ENCODE measurements around the gene PHF23.
A peak's percentile ranks its signal among the peaks of the same experiment; 100 is the strongest.

The PHF23 gene

DNA sequence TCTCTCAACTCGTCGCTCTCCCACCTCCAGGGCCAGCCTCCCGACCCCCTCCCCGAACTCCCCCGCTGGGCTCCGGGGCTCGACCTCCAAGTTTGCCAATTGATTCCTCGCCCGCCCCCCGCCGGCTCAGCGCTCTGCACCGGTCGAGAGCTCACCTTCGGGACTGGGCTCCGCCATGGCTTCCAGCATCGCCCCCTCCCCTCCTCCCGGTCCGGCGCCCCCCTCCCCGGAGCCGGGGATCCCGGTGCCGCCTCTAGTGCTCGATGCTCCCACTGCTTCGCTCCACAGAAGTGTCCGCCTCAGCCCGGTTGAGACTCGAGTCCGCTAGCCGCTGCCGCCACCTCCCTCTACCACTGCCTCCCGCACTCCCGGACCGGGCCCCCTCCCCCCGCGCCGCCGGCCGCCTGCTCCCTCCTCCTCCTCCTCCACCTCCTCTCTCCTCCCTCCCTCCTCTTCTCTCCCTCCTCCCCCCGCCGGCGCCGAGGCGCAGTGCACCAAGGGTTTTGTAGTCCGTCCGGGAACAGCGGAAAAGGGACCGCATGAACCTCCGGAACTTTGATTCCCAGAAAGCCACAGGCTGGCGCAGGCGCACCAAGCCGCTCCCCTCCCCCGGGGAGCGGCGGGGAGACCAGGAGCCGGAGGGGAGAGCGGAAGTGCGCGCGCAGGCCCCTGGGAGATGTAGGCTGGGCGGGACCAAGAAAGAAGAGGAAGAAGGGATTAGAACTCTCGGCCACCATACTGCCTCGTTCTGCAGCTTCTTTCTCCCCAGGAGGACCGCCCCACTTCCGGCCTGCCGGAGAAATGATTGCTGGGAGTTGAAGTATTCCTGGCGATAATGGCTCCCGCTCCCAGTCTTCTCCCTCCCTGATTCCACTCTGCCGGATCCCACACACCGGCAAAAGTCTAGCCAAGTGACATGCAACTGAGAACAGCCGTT lies at the start of gene PHF23:
Gene PHF23 (minus strand): TSS at position 367 of the 937 bp plus-strand sequence. CDS start 178 bp downstream, at position 189.
- DNase-seq = peak; percentile 94 to 97

DNA sequence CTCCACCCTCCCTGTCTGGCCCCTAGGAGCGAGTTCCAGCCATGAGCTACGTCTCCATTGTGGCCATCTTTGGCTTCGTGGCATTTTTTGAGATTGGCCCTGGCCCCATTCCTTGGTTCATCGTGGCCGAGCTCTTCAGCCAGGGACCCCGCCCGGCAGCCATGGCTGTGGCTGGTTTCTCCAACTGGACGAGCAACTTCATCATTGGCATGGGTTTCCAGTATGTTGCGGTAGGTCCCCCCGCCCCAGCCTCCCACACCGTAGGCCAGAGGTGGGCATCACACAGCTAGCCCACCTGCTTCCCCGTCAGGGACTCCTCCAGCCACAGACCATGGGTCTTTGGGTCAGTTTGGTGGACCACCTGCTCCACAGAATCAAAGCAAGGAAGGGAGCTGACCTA lies 46.4 kb upstream of the PHF23 start:
- DNase-seq = no peak

DNA sequence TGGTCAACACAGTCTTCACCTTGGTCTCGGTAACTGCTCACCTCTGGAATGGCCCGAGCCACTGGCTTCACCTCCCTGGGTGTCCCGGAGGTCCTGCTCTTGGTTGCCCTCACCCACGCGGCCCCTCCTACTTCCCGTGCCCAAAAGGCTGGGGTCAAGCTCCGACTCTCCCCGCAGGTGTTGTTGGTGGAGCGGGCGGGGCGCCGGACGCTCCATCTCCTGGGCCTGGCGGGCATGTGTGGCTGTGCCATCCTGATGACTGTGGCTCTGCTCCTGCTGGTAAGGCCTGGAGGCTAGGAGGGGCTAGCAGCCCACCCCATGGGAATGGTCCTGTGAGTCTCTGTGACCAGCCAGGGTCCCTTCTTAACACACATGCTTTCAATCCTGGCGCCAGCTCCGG lies 45.7 kb upstream of the PHF23 start:
- DNase-seq = no peak

DNA sequence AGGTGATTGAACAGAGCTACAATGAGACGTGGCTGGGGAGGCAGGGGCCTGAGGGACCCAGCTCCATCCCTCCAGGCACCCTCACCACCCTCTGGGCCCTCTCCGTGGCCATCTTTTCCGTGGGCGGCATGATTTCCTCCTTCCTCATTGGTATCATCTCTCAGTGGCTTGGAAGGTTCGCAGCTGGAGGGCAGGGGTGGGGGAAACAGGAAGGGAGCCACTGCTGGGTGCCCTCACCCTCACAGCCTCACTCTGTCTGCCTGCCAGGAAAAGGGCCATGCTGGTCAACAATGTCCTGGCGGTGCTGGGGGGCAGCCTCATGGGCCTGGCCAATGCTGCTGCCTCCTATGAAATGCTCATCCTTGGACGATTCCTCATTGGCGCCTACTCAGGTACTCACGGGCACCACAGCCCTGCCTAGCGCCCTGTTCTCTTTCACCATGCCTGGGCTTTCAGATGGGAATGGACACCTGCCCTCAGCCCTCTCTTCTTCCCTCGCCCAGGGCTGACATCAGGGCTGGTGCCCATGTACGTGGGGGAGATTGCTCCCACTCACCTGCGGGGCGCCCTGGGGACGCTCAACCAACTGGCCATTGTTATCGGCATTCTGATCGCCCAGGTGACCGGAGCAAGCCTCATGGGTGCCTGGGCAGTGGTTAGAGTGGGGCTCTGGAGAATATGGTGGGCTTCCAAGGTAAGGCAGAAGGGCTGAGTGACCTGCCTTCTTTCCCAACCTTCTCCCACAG lies 44.4 kb upstream of the PHF23 start:
- DNase-seq = no peak

DNA sequence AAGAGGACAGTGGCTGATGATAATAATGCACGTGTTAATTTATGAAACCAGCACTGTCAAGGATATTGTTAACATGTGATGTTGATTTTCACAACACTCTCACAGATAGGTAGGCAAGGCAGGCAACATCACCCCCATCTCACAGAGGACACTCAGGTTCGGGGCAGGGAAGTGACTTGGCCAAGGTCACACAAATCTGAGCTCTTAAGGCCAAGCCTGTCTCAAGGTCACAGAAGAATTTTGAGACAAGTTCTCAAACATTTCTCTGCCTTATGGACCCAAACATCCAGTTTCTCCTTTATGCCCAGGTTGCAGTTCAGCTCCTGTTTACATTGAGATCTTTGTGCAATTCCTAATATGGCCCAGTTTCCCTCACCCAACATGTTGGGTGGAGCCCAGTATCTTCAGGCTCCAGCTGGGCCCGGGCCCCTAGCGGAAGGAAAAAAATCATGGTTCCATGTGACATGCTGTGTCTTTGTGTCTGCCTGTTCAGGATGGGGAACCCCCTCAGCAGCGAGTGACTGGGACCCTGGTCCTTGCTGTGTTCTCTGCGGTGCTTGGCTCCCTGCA lies 43.6 kb upstream of the PHF23 start:
- DNase-seq = no peak

DNA sequence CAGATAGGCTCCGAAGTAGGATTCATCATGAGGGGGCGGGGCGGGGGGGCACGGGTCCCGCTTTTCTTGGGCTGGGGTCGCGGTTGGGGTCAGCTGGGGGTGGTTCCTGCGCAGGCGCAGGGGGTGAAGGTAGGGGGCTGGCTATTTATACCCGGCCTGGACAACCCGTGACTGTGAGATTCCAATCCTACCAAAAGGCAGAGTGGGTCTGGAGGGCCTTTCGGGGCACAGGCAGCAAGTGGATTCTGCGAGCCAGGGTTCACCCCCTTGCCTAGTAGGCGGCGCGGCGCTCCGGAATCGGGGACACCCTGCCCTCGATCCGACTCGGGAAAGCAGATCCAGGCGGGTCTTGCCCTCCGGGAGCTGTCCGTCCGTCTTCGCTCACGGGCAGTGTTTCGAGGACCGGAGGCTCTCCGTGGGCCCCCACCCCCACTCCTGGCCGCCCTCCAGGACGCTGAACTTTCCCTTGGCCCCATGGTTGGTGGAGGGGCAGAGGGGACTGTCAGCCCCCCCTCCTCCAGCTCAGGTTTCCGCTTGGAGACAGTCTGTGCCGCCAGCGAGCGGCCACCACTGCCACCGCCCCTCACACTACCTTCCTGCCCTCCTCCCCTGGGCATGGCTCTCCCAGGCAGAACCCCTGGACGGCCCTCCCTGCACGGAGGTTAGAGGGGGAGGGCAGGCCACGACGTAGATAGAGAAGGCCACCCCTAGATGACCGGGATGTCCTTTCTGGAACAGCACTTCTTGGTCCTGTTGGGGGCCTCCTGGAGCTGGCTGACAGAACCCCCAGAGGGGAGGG lies 42.9 kb upstream of the PHF23 start:
- DNase-seq = no peak

DNA sequence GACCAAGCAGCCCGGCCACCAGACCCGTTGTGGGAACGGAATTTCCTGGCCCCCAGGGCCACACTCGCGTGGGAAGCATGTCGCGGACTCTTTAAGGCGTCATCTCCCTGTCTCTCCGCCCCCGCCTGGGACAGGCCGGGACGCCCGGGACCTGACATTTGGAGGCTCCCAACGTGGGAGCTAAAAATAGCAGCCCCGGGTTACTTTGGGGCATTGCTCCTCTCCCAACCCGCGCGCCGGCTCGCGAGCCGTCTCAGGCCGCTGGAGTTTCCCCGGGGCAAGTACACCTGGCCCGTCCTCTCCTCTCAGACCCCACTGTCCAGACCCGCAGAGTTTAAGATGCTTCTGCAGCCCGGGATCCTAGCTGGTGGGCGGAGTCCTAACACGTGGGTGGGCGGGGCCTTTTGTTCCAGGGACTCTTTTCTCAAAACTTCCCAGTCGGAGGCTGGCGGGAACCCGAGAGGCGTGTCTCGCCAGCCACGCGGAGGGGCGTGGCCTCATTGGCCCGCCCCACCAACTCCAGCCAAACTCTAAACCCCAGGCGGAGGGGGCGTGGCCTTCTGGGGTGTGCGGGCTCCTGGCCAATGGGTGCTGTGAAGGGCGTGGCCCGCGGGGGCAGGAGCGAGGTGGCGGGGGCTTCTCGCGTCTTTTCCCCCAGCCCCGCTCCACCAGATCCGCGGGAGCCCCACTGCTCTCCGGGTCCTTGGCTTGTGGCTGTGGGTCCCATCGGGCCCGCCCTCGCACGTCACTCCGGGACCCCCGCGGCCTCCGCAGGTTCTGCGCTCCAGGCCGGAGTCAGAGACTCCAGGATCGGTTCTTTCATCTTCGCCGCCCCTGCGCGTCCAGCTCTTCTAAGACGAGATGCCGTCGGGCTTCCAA lies 42.1 kb upstream of the PHF23 start, which contains the start of gene SLC2A4:
Gene SLC2A4 (plus strand): TSS at position 645 of the 879 bp plus-strand sequence. CDS start 217 bp downstream, at position 862.
- DNase-seq = peak; percentile 69 to 80

DNA sequence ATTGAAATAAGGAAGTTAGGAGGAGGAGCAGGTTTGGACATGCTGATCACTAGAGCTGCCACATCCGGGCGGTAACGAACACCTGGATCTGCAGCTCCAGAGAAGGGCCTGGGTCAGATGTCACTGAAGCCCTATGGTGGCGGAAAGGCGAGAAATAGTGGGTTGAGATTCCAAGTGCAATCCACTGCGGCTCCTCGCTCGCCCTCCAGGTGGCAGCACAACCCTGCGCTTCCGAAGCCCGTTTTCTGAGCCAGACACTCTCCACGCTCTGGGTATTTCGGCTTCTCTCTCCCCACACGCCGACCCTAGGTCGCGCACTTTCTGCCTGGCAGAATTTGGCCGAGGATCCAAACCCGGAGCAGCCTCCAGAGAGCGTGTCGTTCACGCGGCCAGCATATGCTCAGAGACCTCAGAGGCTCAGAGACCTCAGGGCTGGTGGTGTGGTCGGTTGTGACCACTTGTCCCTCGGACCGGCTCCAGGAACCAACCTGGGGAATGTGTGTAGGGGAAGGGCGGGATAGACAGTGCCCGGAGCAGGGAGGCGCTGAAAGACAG lies 41.3 kb upstream of the PHF23 start:
- peak; percentile 49 to 63 for DNase-seq

DNA sequence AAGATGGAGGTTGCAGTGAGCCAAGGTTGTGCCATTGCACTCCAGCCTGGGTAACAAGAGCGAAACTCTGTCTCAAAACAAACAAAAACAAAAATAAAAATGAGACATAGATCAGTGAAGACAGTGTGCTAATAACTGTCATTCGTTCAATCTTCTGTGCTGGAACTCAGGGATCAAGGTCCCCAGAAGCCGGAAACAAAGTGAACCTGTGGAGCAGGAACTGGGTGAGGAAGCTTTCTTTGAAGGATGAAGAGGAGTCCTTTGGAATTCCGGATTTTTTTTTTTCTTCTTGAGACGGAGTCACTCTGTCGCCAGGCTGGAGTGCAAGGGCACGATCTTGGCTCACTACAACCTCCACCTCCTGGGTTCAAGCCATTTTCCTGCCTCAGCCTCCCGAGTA lies 40.2 kb upstream of the PHF23 start:
- no peak for DNase-seq

DNA sequence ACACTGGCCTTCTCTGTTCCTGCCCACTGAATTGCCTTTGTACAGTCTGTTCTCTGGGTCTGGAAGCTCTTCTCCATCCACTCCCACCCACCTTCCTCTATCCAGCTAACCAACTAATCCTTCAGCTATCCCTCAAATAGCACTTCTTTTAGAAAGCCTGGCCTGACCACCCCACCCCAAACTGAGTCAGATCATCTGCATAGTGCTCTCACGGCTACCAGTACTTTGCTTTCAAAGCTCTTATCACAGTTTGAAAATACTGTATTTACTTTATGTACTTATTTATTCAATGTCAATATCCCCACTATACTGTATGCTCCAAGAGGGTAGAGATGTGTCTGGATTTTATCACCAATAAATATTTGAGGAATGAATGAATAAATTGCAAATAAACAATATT lies 27.5 kb upstream of the PHF23 start:
- DNase-seq = no peak

DNA sequence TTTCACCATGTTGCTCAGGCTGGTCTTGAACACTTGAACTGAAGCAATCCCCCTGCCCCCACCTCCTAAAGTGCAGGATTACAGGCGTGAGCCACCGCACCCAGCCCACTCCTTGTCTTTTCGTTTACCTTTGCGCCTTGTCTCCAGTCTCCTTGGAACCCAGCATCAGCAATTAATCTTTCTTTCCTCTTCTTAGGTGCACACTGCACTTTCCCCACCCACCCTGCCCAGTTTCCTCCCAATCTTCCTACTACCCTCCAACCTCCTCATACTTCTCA lies 24.5 kb upstream of the PHF23 start:
- DNase-seq = no peak

DNA sequence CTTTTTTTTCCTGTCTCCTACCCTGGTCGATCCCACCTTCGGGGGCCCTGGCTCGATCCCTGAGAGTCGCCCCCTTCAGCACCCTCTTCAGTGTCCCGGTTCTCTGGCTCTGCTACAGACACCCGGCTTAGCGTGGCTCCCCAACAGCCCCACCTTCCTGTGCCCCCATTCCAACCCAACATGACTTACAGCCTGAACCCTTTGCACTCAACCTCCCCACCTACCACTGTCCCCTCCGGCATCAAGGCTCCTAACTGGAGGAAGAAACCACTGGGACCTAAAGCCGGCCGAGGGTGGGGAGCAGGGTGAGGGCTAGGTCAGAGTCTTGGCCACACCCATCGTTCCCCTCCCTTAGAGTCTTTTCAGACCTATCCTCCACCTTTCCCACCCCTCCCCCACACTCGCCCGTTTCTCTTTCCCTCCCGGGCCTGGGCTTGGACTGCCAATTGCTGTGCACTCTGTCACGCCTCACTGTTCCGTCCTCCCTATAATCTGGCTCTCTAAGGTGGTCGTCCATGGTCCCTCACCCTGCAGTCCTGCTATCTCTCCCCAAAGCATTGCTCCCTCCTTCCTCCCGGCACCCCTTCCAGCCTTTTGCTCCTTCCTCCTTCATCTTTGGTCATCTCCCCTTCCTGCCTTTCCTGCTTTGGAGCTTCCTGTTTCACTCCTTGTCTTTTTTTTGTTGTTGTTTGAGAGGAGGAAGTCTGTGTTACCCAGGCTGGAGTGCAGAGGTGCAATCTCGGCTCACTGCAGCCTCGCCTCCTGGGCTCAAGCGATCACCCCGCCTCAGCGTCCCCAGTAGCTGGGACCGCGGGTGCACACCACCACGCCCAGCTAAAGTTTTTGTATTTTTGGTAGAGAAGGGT lies 23.9 kb upstream of the PHF23 start:
- DNase-seq = peak in 1 of 2 experiments; percentile 8

DNA sequence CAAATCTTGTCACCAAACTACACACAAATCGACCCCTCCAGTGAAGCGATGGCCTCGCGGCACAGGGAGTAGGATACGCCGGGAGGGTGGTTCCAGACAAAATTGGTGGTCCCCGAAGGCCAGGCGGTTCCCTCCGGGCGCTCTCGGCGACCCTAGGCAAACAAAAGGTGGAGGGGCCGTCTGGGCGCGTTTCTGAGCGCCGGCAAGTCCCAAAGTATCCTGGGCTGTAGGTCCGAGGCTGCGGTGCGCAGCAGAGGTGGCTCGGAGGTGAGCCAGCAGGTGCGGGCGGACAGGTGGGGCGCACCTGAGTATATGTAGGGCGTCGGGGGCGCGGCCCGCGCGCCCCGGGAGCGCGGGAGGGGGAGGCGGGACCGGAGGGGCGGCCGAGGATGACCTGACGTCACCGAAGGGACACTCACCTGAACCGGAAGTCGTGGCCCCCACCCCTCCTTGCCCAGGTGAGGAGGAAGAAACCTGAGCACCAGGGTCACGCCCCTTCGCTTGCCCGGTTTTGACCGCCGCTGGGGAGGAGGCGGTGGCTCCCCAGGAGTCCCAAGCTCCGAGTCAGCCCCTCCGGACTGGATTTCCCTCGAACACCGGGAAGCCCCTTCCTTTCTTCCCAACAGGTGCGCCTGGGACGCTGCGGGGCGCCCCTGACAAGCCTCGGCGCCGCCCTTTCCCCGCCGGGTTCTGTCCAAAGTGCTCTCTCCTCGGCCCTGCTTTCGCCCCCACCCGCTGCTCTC lies 23.1 kb upstream of the PHF23 start, which contains the start of gene CLDN7:
Gene CLDN7 (minus strand): TSS at position 287 of the 743 bp plus-strand sequence. CDS start 435 bp downstream, outside the sequence.
- DNase-seq = peak; percentile 56 to 78

DNA sequence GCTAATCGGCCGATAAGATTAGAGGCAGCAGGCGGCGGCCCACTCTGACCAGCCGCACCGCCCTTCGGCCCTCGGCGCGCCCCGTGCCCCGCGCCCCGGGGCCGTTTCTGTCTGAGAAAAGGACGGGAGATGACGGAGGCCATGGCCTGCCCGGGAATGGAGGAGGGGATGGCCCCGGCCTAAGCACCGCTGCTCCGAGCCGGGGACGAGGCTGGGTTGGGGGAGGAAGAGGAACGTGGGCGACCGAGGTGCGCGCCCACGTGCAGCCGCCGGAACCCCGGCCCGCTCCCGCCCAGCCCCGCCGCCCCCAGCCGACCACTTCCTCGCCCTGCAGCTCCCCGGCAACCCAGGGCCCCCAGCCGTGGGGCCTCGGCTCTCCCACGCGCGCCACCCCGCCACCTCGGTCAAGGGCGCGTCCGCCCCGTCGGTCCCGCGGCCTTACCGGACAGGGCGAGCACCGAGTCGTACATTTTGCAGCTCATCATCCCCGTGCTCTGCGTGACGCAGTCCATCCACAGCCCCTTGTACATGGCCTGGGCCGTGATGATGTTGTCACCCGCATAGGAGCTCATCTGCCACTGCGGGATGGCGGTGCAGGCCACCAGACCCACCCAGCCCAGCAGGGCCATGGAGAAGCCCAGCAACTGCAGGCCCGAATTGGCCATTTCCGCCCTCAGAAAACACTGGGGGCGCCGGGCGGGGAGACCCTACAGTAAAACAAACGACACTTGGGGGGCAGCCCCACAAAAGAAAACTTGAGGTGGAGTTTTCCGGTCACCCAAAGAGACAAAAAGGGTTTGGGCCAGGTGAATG lies 22.3 kb upstream of the PHF23 start:
- no peak for DNase-seq

DNA sequence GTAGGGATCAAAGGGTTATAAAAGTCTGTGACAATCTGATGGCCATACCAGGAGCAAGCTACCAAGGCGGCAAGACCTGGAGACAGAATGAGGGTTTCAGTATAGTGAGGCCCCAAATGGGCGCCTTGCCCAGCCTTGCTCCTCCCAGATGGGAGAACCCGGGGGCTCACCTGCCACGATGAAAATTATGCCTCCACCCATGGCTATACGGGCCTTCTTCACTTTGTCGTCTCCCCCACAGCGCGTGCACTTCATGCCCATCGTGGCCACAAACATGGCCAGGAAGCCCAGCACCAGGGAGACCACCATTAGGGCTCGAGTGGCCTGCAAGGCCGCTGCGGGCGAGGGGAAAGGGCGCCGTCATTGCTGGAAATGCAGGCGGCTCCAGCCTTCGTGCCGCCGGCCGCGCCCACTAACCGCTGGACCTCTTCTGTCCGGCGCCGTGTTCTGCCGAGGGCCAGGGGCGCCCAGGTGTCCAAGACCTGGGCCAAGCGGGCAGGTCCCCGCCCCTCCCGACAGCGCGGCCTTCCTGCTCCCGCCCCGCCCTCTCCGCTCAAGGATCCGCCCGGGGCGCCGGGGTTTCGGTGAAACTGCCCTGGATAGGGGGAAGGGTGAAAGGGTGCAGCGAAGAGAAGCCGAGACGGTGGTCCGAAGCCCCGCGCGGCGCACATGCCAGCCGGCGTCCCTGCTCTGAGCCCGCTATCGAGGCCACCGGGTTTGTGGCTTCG lies 21.6 kb upstream of the PHF23 start:
- DNase-seq = peak; percentile 25 to 38

DNA sequence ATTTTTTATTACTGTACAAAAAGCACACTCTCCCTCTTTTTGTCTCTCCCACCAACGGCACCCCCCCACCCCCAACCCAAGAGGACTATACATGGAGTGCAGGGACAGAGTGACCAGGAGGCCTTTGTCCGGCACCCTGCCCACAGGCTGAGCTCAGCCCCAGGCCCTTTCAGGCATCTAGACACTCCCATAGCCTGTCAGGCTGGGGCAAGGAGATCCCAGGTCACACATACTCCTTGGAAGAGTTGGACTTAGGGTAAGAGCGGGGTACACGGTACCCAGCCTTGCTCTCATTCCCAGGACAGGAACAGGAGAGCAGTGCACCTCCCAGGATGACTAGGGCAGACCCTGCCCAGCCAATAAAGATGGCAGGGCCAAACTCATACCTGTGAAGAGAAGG lies 20.9 kb upstream of the PHF23 start:
- no peak for DNase-seq

DNA sequence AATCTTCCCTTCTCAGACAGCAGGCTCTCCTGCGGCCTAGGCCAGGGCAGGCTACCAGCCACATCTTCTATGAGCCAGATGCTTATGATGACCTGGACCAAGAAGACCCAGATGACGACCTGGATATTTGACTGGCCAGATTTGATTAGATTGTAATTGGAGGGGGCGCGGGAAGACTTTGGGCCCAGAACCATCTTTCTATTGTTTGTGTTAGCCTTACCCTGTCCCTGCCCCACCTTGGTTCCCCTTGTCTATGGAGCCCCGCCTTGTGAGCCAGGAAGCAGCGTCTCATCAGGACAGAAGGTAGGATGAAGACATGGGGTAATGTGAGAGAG lies 20.3 kb upstream of the PHF23 start:
- no peak for DNase-seq
